GM23338 (cell line): ENCODE data around the gene AKR1B1. TPM values are rescaled to one million over a fixed set of nuclear protein-coding genes. Genes with fewer than 3 reads are reported as not detected.

Experiments
- ATAC-seq: fragments of 200-7000 bp; cut with Tn5 transposase; 3 replicates; pipeline ENCODE4 v1.9.1; 2020
- DNase-seq: peaks from one replicate; pipeline ENCODE4 v3.0.0-alpha.2; 2015; ENCODE audit warnings: low spot score
- H2AFZ ChIP-seq: fragments of 200-600 bp; sonication (generic); 2 replicates; pipeline ENCODE4 v1.8.0; 2016; ENCODE audit warnings: antibody characterized with exemption, mild to moderate bottlenecking, moderate library complexity
- H3F3A ChIP-seq: fragments of 200-600 bp; sonication (generic); replicated peaks from 2 replicates; pipeline ENCODE4 v1.8.0; 2017; ENCODE audit warnings: antibody characterized with exemption, mixed run types, low read depth
- H3K27ac ChIP-seq: fragments of 200-600 bp; sonication (generic); 2 replicates; pipeline ENCODE4 v1.6.1; 2016; ENCODE audit warnings: low read depth
- H3K27me3 ChIP-seq: fragments of 200-600 bp; sonication (generic); 2 replicates; pipeline ENCODE4 v1.8.0; 2016; ENCODE audit warnings: mild to moderate bottlenecking, mixed run types, moderate library complexity; ENCODE audit not compliant: insufficient read depth
- H3K36me3 ChIP-seq: fragments of 200-600 bp; sonication (generic); 2 replicates; pipeline ENCODE4 v1.8.0; 2016; ENCODE audit warnings: mild to moderate bottlenecking; ENCODE audit not compliant: insufficient read depth
- H3K4me1 ChIP-seq: fragments of 200-600 bp; sonication (generic); 2 replicates; pipeline ENCODE4 v1.8.0; 2016; ENCODE audit warnings: mild to moderate bottlenecking, moderate library complexity; ENCODE audit not compliant: insufficient read depth
- H3K4me2 ChIP-seq: fragments of 200-600 bp; sonication (generic); 2 replicates; pipeline ENCODE4 v1.7.1; 2017; ENCODE audit warnings: mixed run types
- H3K4me3 ChIP-seq: fragments of 200-600 bp; sonication (generic); 2 replicates; pipeline ENCODE4 v1.6.1; 2016; ENCODE audit warnings: mixed run types
- H3K79me2 ChIP-seq: fragments of 200-600 bp; sonication (generic); replicated peaks from 2 replicates; pipeline ENCODE4 v1.8.0; 2017; ENCODE audit warnings: mild to moderate bottlenecking; ENCODE audit not compliant: insufficient read depth
- H3K9me2 ChIP-seq: fragments of 200-600 bp; sonication (generic); 2 replicates; pipeline ENCODE4 v1.8.0; 2017; ENCODE audit not compliant: insufficient read depth
- H4K20me1 ChIP-seq: fragments of 200-600 bp; sonication (generic); replicated peaks from 2 replicates; pipeline ENCODE4 v1.8.0; 2017; ENCODE audit warnings: mild to moderate bottlenecking; ENCODE audit not compliant: insufficient read depth
- H3K27ac Mint-ChIP-seq: 2 replicates; pipeline ENCODE4 v1.8.0; 2020; ENCODE audit warnings: inconsistent platforms, mild to moderate bottlenecking, moderate library complexity, mixed read lengths
- H3K27me3 Mint-ChIP-seq: 3 replicates; pipeline ENCODE4 v1.8.0; 2022; ENCODE audit warnings: low read depth, mild to moderate bottlenecking, moderate library complexity, mixed read lengths, inconsistent platforms; ENCODE audit not compliant: insufficient read depth, poor library complexity
- H3K36me3 Mint-ChIP-seq: 3 replicates; pipeline ENCODE4 v1.8.0; 2021; ENCODE audit warnings: low read depth, mild to moderate bottlenecking, inconsistent platforms, moderate library complexity, mixed read lengths
- H3K4me1 Mint-ChIP-seq: 3 replicates; pipeline ENCODE4 v1.8.0; 2020; ENCODE audit warnings: mild to moderate bottlenecking, inconsistent platforms, mixed read lengths
- H3K4me3 Mint-ChIP-seq: 3 replicates; pipeline ENCODE4 v1.8.0; 2021; ENCODE audit warnings: moderate library complexity, mild to moderate bottlenecking, inconsistent platforms, mixed read lengths
- H3K9me3 Mint-ChIP-seq: 3 replicates; pipeline ENCODE4 v1.8.0; 2020; ENCODE audit warnings: moderate library complexity, mild to moderate bottlenecking, inconsistent platforms, mixed read lengths
- CREB1 ChIP-seq: fragments of 250-450 bp; sonication (Bioruptor Pico); IDR thresholded peaks from 2 replicates; pipeline ENCODE4 v1.5.0; 2020; ENCODE audit warnings: low read depth, mild to moderate bottlenecking, moderate library complexity
- EZH2phosphoT487 ChIP-seq: fragments of 200-600 bp; sonication (generic); IDR thresholded peaks from one replicate; pipeline ENCODE4 v1.8.1; 2018; ENCODE audit warnings: antibody characterized with exemption; ENCODE audit not compliant: unreplicated experiment
- JUNB ChIP-seq: IDR thresholded peaks from one replicate; pipeline ENCODE4 v1.6.1; 2016; ENCODE audit warnings: antibody characterized with exemption; ENCODE audit not compliant: unreplicated experiment
- NANOG ChIP-seq: IDR thresholded peaks from 2 replicates; pipeline ENCODE4 v1.6.1; 2016; ENCODE audit warnings: antibody characterized with exemption, borderline replicate concordance
- POLR2AphosphoS5 ChIP-seq: IDR thresholded peaks from 2 replicates; pipeline ENCODE4 v1.6.1; 2016; ENCODE audit warnings: antibody characterized with exemption, low read depth
- STAT1 ChIP-seq: IDR thresholded peaks from one replicate; pipeline ENCODE4 v1.6.1; 2016; ENCODE audit warnings: antibody characterized with exemption; ENCODE audit not compliant: unreplicated experiment
- ZNF114 ChIP-seq: fragments of 250-450 bp; sonication (Bioruptor Pico); IDR thresholded peaks from 2 replicates; pipeline ENCODE4 v1.5.0; 2020; ENCODE audit warnings: mild to moderate bottlenecking, moderate library complexity
- polyA plus RNA-seq: library from polyadenylated mRNA; unstranded; fragments of >200 nt; fragmentation: Nextera tagmentation; extraction: Ambion mirVana; gene quantifications from 2 replicates; pipeline ENCODE4 v1.2.1, GENCODE V29; 2016
- total RNA-seq: library from RNA; depleted of rRNA; stranded (reverse); fragments of >200 nt; shearing (Covaris generic); gene quantifications from 2 replicates; pipeline ENCODE4 v1.2.3, GENCODE V29; 2014
- TF ChIP-seq, protein P1 (sequence below): fragments of 250-450 bp; sonication (Bioruptor Pico); IDR thresholded peaks from 2 replicates; pipeline ENCODE4 v1.5.0; 2020; ENCODE audit warnings: mild to moderate bottlenecking, moderate library complexity

Gene AKR1B1
- total and polyA plus RNA-seq, 2 experiments from 2014 or later: 132 to 154 TPM

DNA sequence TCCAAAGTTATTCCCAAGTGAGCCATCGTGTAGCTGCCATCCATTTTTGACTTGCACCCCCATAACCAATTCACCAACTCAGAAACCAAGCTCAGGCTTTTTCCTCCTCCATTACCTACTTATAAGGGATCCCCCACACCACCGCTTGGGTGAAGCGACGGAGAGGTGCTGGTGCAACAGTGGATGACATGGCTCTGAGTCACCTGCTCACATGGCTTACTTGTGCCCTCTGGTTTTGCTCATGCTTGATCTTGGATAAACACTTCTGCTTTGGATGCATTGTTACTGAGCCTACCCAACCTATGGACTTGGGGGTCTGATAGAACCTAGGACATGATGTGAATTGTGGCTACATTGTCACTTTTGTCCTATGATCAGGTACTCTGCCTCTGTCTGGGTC lies 12.0 kb upstream of the AKR1B1 start (continued):
- TF ChIP-seq, protein P1, sequence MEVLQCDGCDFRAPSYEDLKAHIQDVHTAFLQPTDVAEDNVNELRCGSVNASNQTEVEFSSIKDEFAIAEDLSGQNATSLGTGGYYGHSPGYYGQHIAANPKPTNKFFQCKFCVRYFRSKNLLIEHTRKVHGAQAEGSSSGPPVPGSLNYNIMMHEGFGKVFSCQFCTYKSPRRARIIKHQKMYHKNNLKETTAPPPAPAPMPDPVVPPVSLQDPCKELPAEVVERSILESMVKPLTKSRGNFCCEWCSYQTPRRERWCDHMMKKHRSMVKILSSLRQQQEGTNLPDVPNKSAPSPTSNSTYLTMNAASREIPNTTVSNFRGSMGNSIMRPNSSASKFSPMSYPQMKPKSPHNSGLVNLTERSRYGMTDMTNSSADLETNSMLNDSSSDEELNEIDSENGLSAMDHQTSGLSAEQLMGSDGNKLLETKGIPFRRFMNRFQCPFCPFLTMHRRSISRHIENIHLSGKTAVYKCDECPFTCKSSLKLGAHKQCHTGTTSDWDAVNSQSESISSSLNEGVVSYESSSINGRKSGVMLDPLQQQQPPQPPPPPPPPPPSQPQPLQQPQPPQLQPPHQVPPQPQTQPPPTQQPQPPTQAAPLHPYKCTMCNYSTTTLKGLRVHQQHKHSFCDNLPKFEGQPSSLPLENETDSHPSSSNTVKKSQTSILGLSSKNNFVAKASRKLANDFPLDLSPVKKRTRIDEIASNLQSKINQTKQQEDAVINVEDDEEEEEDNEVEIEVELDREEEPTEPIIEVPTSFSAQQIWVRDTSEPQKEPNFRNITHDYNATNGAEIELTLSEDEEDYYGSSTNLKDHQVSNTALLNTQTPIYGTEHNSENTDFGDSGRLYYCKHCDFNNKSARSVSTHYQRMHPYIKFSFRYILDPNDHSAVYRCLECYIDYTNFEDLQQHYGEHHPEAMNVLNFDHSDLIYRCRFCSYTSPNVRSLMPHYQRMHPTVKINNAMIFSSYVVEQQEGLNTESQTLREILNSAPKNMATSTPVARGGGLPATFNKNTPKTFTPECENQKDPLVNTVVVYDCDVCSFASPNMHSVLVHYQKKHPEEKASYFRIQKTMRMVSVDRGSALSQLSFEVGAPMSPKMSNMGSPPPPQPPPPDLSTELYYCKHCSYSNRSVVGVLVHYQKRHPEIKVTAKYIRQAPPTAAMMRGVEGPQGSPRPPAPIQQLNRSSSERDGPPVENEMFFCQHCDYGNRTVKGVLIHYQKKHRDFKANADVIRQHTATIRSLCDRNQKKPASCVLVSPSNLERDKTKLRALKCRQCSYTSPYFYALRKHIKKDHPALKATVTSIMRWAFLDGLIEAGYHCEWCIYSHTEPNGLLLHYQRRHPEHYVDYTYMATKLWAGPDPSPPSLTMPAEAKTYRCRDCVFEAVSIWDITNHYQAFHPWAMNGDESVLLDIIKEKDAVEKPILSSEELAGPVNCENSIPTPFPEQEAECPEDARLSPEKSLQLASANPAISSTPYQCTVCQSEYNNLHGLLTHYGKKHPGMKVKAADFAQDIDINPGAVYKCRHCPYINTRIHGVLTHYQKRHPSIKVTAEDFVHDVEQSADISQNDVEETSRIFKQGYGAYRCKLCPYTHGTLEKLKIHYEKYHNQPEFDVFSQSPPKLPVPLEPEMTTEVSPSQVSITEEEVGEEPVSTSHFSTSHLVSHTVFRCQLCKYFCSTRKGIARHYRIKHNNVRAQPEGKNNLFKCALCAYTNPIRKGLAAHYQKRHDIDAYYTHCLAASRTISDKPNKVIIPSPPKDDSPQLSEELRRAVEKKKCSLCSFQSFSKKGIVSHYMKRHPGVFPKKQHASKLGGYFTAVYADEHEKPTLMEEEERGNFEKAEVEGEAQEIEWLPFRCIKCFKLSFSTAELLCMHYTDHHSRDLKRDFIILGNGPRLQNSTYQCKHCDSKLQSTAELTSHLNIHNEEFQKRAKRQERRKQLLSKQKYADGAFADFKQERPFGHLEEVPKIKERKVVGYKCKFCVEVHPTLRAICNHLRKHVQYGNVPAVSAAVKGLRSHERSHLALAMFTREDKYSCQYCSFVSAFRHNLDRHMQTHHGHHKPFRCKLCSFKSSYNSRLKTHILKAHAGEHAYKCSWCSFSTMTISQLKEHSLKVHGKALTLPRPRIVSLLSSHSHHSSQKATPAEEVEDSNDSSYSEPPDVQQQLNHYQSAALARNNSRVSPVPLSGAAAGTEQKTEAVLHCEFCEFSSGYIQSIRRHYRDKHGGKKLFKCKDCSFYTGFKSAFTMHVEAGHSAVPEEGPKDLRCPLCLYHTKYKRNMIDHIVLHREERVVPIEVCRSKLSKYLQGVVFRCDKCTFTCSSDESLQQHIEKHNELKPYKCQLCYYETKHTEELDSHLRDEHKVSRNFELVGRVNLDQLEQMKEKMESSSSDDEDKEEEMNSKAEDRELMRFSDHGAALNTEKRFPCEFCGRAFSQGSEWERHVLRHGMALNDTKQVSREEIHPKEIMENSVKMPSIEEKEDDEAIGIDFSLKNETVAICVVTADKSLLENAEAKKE (CRISPR knock-in tag): no peak

DNA sequence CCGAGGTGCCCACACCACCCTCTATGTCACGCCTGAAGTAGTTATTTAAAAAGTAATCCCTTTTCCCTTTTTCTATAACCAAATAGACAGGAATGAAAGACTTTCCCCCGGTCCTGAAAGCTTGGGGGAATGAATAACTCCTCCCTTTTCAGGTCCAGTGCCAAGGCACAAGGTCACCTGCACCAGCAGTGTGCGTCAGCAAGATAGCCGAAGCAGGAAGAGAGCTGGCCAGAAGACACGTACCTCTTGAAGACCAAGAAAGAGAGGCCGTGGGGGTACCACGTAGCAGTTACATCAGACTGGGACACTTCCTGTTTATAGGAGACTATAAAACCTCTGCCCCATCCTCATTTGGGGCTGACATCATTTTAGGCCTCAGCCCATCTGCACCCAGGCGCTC lies 10.7 kb upstream of the AKR1B1 start:
- H3K27ac Mint-ChIP-seq: no peak overlapping the region
- H3K4me3 Mint-ChIP-seq: no peak overlapping the region
- DNase-seq: no peak
- no peaks in the 10 kb centered on the region for H3K4me1 ChIP-seq
- no peaks in the 10 kb centered on the region for H3K79me2 ChIP-seq
- H2AFZ ChIP-seq: peak overlapping the region; percentile 63; the same call in 1 of the 2 replicates
- H3F3A ChIP-seq: no peaks in the 10 kb centered on the region
- H3K4me1 Mint-ChIP-seq: peaks cover 4% of the 10 kb centered on the region; the same call in 2 of the 3 replicates
- no peaks in the 10 kb centered on the region for H3K27me3 Mint-ChIP-seq
- H3K9me3 Mint-ChIP-seq: peaks cover 1% of the 10 kb centered on the region; the same call in 2 of the 3 replicates
- ATAC-seq: no peak
- TF ChIP-seq STAT1 (no peak), EZH2phosphoT487 (no peak), ZNF114 (CRISPR knock-in tag) (no peak), CREB1 (CRISPR knock-in tag) (no peak), POLR2AphosphoS5 (no peak), NANOG (no peak), JUNB (no peak)
- no peak overlapping the region for H3K4me3 ChIP-seq
- H3K4me2 ChIP-seq: no peak overlapping the region
- no peaks in the 10 kb centered on the region for H4K20me1 ChIP-seq
- no peaks in the 10 kb centered on the region for H3K9me2 ChIP-seq
- H3K27me3 ChIP-seq: no peaks in the 10 kb centered on the region
- no peaks in the 10 kb centered on the region for H3K36me3 ChIP-seq
- H3K27ac ChIP-seq: no peak overlapping the region
- H3K36me3 Mint-ChIP-seq: no peaks in the 10 kb centered on the region
